SW480 (cell line): Measurements from ENCODE around the gene GPC5.
A peak's percentile ranks its signal among the peaks of the same experiment; 100 is the strongest.
"Not testable (repeated sequence)": the region's sequence is repeated elsewhere in the genome, so short reads cannot be mapped to it uniquely, and the experiment has no call there.

Experiments used
- DNase-seq: peaks from one replicate; pipeline ENCODE4 v3.0.0-alpha.2; 2016; ENCODE audit warnings: low spot score

The GPC5 gene

GRCh38 chr13:91368676-91369440 lies 29.6 kb upstream of the GPC5 start:
- DNase-seq: no peak

GRCh38 chr13:91369441-91369831 lies 29.0 kb upstream of the GPC5 start:
- DNase-seq: no peak

- no peak for DNase-seq
These were observed 27.9 kb upstream of the GPC5 start for GRCh38 chr13:91370501-91370900.

GRCh38 chr13:91372911-91373310 lies 25.5 kb upstream of the GPC5 start:
- DNase-seq: no peak

- peak; percentile 29 for DNase-seq
These were observed 23.2 kb upstream of the GPC5 start for GRCh38 chr13:91375116-91375729.

GRCh38 chr13:91381371-91381770 lies 17.1 kb upstream of the GPC5 start:
- DNase-seq: peak; percentile 32

- no peak for DNase-seq
These were observed 14.6 kb upstream of the GPC5 start for GRCh38 chr13:91383836-91384235.

- DNase-seq: no peak
These were observed 13.5 kb upstream of the GPC5 start for GRCh38 chr13:91384896-91385295.

- no peak for DNase-seq
These were observed 9.2 kb upstream of the GPC5 start for GRCh38 chr13:91389186-91389585.

GRCh38 chr13:91397595-91397994 lies 826 bp upstream of the GPC5 start:
- DNase-seq: no peak

GRCh38 chr13:91399189-91400062 lies 1.0 kb downstream of the GPC5 start:
- DNase-seq: no peak

GRCh38 chr13:91400063-91400399 lies 1.6 kb downstream of the GPC5 start:
- DNase-seq: no peak

- DNase-seq: no peak
These were observed 2.2 kb downstream of the GPC5 start for GRCh38 chr13:91400671-91401070.

- no peak for DNase-seq
These were observed 3.5 kb downstream of the GPC5 start for GRCh38 chr13:91401920-91402319.

GRCh38 chr13:91405240-91405639 lies 6.8 kb downstream of the GPC5 start:
- DNase-seq: no peak

- peak; percentile 41 for DNase-seq
These were observed 8.2 kb downstream of the GPC5 start for GRCh38 chr13:91406619-91407018.

GRCh38 chr13:91408971-91409370 lies 10.6 kb downstream of the GPC5 start:
- DNase-seq: no peak

- not testable (repeated sequence) for DNase-seq
These were observed 18.2 kb downstream of the GPC5 start for GRCh38 chr13:91416579-91416978.

GRCh38 chr13:91417660-91418325 lies 19.4 kb downstream of the GPC5 start:
- DNase-seq: no peak

GRCh38 chr13:91426913-91427312 lies 28.5 kb downstream of the GPC5 start:
- no peak for DNase-seq

- not testable (repeated sequence) for DNase-seq
These were observed 40.3 kb downstream of the GPC5 start for GRCh38 chr13:91438674-91439073.

GRCh38 chr13:91450913-91451312 lies 52.5 kb downstream of the GPC5 start:
- no peak for DNase-seq
